ENCODE data around the gene FOXF1. TPM values are rescaled to one million over a fixed set of nuclear protein-coding genes. Genes with fewer than 3 reads are reported as not detected.

Gene FOXF1
- total and polyA plus RNA-seq, 2 of the 13 experiments (the other 11 are each of a cell fraction or from before 2014, with no cell fraction given) = not detected

- 92% methylated on average over 3 of the region's 5 CpGs for WGBS (ENCODE audit: low lambda C conversion rate)
- FAIRE-seq (no peak), ATAC-seq (no peak), DNase-seq (ENCODE audit: low spot score) (no peak)
- TF ChIP-seq, protein P1, sequence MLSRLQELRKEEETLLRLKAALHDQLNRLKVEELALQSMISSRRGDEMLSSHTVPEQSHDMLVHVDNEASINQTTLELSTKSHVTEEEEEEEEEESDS (CRISPR knock-in tag; IDR thresholded peaks at IDR 0.05; ENCODE audit: borderline replicate concordance) = no peak
- no peak for TF ChIP-seq ZNF580 (CRISPR knock-in tag; IDR thresholded peaks at IDR 0.05; ENCODE audit: borderline replicate concordance, low read depth)
- no peak for TF ChIP-seq ARHGAP35 (CRISPR knock-in tag; IDR thresholded peaks at IDR 0.05; ENCODE audit: borderline replicate concordance)
- TF ChIP-seq KDM5B (CRISPR knock-in tag; IDR thresholded peaks at IDR 0.05; ENCODE audit: borderline replicate concordance) = no peak
- TF ChIP-seq, protein P2, sequence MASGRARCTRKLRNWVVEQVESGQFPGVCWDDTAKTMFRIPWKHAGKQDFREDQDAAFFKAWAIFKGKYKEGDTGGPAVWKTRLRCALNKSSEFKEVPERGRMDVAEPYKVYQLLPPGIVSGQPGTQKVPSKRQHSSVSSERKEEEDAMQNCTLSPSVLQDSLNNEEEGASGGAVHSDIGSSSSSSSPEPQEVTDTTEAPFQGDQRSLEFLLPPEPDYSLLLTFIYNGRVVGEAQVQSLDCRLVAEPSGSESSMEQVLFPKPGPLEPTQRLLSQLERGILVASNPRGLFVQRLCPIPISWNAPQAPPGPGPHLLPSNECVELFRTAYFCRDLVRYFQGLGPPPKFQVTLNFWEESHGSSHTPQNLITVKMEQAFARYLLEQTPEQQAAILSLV (CRISPR knock-in tag; IDR thresholded peaks at IDR 0.05; ENCODE audit: borderline replicate concordance) = no peak
- TF ChIP-seq, protein P3, sequence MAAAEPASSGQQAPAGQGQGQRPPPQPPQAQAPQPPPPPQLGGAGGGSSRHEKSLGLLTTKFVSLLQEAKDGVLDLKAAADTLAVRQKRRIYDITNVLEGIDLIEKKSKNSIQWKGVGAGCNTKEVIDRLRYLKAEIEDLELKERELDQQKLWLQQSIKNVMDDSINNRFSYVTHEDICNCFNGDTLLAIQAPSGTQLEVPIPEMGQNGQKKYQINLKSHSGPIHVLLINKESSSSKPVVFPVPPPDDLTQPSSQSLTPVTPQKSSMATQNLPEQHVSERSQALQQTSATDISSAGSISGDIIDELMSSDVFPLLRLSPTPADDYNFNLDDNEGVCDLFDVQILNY (CRISPR knock-in tag; conservative IDR thresholded peaks at IDR 0.05) = no peak
- no peak for TF ChIP-seq ZNF576 (CRISPR knock-in tag; IDR thresholded peaks at IDR 0.05)
- TF ChIP-seq TERF1 (CRISPR knock-in tag; IDR thresholded peaks at IDR 0.05) = no peak
- TF ChIP-seq ZNF281 (CRISPR knock-in tag; IDR thresholded peaks at IDR 0.05; ENCODE audit: borderline replicate concordance) = no peak
- TF ChIP-seq ZNF75D (CRISPR knock-in tag; IDR thresholded peaks at IDR 0.05; ENCODE audit: borderline replicate concordance) = no peak
- no peak for TF ChIP-seq SALL1 (CRISPR knock-in tag; IDR thresholded peaks at IDR 0.05)
- TF ChIP-seq ZNF367 (CRISPR knock-in tag; IDR thresholded peaks at IDR 0.05; ENCODE audit: borderline replicate concordance) = no peak
- TF ChIP-seq KDM3A (CRISPR knock-in tag; IDR thresholded peaks at IDR 0.05; ENCODE audit: low read depth) = no peak
- no peak for TF ChIP-seq WIZ (CRISPR knock-in tag; IDR thresholded peaks at IDR 0.05)
- Histone ChIP-seq H3K4me1 (ENCODE audit: insufficient read depth, low read length) (peaks cover 6% of the 10 kb centered on the region), H3K9ac (ENCODE audit: insufficient read depth, low read depth, low read length) (no peak overlapping the region), H3K9me3 (ENCODE audit: low read length) (no peaks in the 10 kb centered on the region), H3K36me3 (replicated peaks in 1 of 2; ENCODE audit: control insufficient read depth in 1 of 2, insufficient read depth in 2 of 2, low read length in 2 of 2) (peaks cover 16 to 59% of the 10 kb centered on the region in 2 experiments), H2AFZ (ENCODE audit: low read length) (no peak overlapping the region), H3K27ac (ENCODE audit: extremely low read length, insufficient read depth, low read length) (no peak overlapping the region), H3K4me3 (replicated peaks in 1 of 3; ENCODE audit: insufficient read depth in 1 of 3, low read depth in 2 of 3, low read length in 3 of 3) (no peak overlapping the region), H3K79me2 (ENCODE audit: insufficient read depth, low read length) (peaks cover 9% of the 10 kb centered on the region), H4K20me1 (ENCODE audit: insufficient read depth, low read length) (no peaks in the 10 kb centered on the region), H3K27me3 (ENCODE audit: control insufficient read depth in 1 of 2, insufficient read depth in 2 of 2, low read length in 2 of 2) (no peaks in the 10 kb centered on the region), H3K4me2 (ENCODE audit: low read depth, low read length) (no peak overlapping the region)
- CTCF ChIA-PET (ENCODE audit: low intra/inter-chr PET ratio, low total read pairs) = no interaction called here
- no TSS peak for BruUV-seq (replicated peaks)
- POLR2A ChIA-PET = no interaction called here
- in situ Hi-C loops (cut with HindIII; ENCODE audit: extremely low pct_ligation_motif_present, low pct_unique_long_range_greater_than_20kb) (no loop called here), intact Hi-C loops (cut with micrococcal nuclease; ENCODE audit: unreplicated experiment) (no loop called here)
These were observed 40.0 kb downstream of the FOXF1 start for GRCh38 chr16:86550281-86550680.

Measured in HepG2 (cell line).